ENCODE data around the gene AKT1.
A peak's percentile ranks its signal among the peaks of the same experiment; 100 is the strongest.
"Not testable (repeated sequence)": the region's sequence is repeated elsewhere in the genome, so short reads cannot be mapped to it uniquely, and the experiment has no call there.

AKT1 gene

DNA sequence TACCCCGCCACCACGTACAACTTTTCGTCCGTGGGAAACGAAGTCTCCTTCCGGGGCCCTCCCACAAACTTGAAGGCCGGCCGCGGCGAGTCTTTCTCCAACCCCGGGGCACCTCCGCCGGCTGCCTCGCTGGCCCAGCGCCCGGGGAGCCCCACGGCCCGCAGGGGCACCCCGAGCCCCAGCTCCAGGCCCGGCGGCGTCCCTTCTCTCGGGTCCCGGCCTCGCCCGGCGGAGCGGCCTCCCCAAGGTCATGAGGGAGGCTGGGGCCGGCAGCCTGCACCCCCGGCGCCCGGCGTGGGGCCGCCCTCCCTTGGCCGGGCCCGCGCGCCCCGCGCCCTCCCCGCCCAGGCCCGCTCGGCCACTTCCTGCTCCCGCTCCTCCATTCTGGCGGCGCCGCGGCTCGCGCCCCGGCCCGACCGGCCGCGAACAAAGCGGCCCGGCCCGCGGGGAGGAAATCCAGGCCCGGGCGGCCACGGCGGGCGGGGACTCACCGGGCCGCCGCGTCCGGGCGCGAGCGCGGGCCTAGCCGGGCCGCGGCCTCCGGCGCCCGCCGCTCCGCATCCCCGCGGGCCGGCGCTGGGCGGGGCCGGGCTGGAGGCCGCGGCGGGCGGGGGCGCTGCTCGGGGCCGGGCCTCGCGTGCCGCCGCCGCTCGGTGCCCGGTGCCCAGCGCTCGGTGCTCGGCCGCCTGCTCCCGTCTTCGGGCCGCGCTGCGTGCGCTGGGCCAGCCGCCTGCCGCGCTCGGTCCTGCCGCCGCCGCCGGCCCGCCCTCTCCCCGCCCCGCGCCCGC, at the start of gene AKT1:
TSS of gene AKT1 (minus strand) at position 756 of the 788 bp plus-strand sequence. CDS start 3,105 bp downstream, outside the sequence.
- peak; percentile 47 for DNase-seq

DNA sequence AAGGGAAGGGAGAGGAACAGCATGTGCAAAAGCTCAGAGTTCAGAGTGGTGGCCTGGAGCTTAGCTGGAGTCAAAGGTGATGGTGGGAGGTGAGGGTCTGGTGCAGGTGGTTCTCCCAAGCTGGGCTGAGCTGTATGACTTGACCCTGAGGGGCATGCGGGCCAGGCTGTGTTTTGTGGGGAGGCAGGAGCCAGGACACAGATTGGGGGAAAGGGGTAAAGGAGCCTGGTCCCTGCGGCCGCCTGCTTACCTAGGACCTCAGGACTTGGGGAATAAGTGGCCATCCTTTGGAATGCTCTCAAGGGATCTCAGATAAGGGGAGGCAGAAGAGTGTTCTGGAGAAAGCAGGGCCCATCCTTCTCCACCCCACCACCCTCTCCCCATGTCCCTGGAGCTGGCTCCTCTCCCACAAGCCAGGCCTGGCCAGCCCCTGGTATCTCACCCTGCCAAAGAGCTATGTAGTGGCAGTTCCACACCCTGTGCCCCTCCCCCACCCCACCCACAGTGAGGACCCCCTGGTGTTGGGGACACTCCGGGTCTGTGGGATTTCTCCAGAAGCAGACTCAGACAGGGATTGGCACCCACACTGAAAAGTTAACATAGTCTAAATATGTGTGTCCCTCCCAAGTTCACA, 49.6 kb upstream of the AKT1 start:
- DNase-seq = no peak

DNA sequence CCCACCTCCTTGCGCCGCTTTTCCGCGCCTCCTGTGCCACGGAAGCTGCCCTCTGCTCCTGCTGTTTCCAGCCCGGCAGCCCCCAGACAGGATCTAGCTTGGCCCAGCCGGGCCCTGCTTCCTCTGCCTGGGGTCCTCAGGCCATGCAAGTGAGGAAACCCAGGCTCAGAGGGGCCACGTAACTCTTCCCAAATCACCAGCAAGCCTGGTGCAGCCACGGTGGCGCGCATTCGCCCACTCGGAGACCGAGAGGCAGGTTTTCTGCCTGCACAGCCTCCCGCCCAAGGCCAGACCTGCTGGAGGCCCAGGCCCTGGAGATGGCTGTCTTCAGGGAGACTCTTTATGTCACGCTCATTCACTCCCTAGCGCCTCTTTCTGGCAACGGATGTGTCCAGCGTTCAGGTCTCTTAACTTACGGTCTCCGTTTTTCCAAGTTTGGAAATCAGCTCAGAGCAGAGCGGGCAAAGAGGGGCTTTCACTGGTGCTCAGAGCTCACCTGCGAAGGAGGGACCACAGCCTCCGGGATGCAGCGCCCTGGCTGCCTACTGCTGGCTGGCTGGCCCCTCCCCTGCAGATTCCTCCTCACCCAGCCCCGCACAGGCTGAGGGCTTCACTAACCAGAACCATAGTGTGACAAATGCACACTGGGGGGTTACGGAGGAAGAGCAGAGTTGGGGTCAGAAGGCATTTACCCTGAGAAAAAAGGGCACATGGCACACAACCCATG, 48.9 kb upstream of the AKT1 start:
- DNase-seq = no peak

DNA sequence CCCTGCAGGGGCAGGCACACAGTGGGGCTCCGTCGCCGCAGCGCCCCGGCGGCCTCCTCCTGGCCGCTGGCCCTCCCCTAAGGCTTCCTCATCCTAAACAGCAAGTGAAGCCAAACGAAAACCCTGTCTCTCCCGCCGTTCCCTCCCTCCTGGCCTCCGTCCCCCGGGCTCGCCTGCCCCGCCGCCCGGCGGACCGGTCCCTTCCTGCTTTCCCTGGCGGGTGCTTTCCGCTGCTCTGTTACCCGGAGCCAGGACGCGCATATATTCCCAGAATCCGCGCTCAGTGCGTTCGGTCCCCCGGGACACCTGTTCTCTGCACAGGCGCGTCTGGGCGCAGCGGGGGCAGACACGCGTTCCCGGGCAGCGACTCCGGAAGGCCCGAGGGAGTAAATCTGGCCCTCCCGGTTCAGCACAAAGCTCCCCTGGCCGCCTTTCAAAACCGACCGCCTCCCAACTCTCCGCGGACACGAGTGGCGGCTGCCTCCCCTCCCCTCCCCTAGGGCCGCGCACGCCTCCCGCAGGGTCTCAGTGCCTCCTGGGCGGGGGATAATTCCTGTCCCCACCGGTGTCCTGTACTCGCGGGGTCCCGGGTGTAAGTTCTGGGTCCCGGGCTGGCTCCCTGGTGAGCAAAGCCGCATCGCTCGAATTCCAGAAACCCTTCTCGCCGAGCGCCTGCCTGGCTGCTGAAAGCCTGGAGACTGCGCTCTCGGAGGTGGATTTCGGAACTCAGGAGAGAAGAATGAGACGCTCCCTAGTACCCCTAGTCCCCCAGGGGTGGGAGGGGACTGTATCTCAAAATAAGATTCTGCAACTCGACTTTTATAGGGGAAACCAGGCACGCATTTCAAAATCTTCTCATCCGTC, 48.1 kb upstream of the AKT1 start:
- no peak for DNase-seq

DNA sequence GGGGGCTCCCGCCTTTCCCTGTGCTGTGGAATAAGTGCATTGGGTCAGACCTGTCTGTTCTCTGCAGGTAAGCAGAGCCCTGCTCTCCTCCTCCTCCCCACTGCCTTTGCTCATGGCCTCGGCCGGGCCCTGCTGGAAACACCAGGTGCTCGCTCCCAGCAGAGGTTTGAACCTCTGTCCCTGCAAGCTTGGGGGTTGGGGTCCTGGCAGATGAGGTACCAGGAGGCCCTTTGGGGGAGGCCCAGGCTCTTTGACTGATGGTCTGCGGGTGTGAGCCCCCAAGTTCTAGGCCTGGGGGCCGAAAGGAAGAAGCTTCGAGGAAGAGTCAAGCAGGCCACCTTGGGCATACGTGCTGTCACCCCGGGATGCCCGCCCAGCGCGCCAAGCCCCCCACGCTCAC, 47.5 kb upstream of the AKT1 start:
- DNase-seq = no peak

DNA sequence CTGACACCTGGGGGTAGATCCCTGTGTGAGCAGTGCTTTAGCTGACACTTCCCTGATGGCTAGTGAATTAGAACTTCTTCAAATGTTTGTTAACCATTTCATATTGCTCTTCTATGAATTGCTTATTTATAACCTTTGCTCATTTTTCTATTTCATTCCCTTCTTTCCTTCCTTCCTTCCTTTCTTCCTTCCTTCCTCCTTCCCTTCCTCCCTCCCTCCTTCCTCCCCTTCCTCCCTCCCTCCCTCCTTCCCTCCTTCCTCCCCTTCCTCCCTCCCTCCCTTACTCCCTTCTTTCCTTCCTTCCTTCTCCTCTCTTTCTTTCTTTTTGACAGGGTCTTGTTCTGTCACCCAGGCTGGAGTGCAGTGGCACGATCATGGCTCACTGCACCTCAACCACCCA, 46.2 kb upstream of the AKT1 start:
- DNase-seq = no peak

DNA sequence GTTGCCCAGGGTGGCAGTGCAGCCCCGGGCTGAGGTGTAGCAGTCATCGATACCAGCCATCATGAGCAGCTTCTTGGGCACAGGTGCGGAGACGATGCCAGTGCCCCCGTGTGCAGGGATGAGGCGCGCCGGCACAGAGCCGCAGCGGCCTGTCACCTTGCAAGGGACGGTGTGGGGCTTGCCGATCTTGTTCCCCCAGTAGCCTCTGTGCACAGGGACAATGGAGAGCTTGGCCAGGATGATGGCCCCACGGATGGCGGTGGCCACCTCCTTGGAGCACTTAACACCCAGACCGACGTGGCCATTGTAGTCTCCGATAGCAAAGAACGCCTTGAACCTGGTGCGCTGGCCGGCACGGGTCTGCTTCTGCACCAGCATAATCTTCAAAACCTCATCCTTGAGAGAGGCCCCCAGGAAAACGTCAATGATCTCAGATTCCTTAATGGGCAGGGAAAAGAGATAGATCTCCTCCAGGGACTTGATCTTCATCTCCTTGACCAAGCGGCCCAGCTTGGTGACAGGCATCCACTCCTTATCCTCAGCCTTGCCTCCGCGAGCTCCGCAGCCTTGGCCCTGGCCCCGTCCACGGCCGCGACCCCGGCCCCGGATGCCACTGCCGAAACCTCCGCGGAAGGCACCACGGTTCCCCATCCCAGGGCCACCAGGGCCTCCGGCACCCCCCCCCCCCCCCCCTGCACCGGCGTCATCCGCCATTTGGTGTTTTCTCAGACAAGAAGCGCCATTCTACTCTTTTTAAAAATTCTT, 40.8 kb upstream of the AKT1 start:
- not testable (repeated sequence) for DNase-seq

DNA sequence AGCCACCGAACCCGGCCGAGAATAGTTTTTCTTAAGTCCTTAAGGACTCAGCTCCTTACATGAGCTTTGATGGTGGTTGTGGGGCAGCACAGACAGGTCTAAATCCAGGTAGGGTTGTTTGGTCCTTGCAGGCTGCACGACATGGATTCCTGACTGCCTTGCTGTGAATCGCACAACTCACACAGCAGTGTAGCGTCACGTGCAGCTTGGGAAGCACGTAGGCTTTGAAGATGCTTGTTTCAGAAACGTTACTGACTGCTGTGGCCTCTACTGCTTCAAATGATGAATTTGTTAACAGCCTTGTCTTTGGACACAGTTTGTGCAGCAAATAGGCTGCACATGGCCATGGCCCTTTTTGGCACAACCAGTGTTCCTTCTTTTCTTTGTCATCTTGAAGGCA, 35.2 kb upstream of the AKT1 start:
- DNase-seq = no peak

DNA sequence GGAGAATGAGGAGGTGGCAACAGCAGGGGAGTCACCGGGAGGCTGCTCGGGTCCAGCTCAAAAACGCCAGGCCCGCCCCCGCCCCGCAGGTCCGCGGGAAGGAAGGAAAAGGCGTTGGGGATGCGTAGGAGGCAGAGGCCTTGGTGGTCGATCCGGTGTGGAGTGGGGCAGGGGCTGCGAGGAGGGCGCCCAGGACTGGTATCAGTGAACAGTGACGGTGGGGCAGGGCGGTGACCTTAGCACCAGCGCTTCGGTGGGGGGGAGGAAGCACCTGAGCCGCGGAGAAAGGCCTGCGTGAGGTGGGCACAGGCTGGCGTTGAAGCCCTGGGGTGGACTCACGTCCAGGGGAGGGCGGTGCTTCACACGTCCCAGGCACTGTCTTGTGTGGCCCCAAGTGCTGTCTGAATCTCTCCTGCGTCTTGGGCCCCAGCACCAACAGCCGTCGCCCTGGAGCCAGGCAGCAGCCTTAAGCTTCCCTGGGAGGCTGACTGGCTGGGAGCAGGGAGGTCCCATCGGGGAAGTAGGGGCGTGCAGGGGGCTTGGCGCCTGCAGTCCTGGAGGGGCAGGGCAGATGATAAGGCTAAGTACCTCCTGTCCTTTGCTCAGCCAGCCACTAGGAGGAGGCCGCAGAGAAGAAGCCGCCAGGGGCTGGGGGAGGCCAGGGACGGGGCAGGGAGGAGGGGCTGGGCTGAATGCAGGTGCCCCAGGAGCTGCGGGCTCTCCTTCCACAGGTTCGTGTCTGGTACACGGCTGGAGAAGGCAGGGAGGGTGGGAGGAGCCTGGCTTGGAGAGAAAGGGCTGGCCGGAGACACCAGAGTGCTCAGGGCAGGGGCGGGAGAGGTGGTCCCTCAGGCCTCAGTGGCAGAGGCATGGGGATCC, 31.9 kb upstream of the AKT1 start:
- peak; percentile 70 for DNase-seq

DNA sequence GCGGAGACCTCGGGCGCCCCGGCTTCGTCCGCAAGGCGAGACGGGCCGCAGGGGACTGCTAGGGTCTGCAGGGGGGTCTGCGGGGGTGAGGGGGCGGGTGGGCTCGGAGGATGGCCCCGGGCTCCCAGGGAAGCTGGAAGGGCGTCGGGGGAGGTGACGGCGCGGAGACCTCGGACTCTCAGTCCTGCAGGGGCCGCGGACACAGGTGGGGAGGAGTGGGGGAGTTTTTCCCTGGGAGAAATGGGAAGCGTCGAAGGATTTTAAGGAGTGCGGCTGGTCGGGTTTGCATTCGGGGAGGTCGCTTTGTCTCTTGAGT, 31.3 kb upstream of the AKT1 start:
- no peak for DNase-seq

DNA sequence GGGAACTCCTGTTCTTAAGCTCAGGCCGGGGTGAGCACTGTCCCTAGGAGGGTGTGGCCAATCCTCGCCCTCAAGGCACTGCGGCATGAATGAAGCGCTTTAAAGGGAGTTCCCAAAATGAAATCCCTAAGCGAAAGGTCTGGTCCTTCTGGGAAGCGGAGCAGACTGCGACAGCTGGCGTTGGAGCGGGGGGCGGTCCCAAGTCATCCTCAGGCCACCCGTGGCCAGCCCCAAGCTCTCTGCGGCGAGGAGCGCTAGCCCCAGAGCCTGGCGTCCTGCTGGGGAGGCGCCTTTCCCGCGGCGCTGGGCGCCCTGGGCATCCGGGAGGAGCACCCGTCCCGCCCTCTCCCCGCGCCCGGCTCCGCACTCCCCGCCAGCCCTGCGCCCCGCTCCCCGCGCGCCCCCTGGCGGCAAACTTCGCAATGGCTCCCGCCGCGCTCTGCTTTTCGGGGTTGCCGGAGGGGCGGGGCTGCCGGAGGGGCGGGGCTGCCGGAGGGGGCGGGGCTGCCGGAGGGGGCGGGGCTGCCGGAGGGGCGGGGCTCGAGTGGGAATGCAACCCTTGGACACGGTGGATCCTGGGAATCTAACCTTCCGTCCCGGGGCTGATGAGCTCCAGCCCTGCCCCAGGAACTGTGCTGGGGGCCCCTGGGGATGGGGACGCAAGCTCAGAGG, 30.8 kb upstream of the AKT1 start:
- peak; percentile 95 for DNase-seq

DNA sequence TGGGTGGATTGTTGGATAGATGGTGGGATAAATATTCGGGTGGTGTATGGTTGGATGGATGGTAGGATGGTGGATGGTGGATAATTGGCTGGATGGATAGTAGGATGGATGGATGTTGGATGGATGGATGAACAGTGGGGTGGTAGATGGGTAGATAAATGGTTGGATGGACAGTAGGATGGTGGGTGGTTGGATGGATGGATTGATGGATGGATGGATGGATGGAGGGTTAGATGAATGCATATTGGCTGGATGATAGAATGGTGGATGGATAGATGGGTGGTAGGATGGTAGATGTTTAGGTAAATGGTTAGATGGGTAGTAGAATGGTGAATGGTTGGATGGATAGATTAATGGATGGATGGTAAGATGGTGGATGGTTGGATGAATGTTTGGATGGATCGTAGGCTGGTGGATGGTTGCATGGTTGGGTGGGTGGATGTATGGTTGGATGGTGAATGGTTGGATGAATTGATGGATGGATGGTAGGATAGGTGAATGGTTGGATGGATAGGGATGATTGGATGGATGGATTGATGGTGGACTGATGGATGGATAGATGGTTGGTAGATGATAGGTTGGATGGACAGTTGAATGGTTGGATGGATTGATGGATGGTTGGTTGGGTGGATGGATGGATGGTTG, 28.9 kb upstream of the AKT1 start:
- no peak for DNase-seq

DNA sequence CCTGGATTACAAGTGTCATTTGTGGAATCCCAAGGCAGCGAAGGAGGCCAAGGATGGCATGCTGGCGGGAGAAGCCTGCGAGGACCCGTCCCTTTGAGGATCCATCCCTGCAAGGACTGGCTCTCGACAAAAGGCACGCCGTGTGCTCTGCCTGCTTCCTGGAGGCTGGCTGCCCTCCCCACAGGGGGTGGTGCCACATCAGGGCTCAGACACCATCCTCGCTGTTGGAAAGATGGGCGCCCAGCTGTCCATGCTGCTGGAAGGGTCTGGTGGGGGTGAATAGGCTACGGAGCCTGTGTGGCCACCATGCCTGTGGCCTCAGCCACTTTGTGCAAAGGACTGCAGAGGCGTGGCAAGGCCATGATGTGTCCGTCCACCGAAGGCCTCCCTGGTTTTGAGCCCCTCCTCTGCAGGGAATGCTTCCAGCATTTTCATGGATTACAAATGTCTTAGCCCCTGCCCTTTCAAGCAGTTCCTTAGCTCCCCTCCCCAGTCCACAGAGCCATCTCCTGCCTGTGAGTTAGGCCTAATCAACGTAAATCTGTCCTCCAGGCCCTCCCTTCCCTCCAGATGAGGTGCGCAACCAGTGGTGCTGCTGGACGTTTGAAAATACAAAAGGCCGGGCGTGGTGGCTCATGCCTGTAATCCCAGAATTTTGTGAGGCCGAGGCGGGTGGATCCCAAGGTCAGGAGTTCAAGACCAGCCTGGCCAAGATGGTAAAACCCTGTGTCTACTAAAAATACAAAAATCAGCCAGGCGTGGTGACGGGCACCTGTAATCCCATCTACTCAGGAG, 27.5 kb upstream of the AKT1 start:
- DNase-seq = no peak

DNA sequence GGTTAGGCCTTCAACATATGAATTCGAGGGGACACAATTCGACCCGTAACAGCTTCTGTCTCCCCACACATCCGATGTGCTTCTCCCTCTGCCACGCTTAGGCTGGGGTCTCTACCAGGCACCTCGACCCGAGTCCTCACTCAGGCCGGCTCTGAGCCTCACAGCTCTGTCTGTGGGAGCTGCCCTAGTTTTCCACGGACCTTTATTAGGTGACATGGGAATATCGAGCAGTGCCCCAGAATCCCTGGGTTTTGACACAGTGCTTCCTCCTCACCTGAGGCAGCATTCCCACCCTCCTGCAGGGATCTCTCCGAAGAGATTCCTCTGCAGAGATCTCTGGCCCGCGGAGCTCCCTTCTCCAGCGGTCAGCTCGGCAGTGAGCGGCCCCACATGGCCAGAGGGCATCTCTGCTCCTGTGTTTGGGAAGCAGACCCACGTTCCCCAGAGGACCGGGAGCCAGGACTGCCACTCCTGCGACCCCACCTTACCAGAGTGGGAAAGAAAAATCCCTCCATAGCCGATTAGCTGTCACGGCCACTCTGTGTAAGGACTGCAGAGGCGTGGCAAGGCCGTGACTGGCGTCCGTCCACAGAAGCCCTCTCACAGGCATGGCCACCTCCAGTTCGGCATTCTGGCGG, 26.5 kb upstream of the AKT1 start:
- no peak for DNase-seq

DNA sequence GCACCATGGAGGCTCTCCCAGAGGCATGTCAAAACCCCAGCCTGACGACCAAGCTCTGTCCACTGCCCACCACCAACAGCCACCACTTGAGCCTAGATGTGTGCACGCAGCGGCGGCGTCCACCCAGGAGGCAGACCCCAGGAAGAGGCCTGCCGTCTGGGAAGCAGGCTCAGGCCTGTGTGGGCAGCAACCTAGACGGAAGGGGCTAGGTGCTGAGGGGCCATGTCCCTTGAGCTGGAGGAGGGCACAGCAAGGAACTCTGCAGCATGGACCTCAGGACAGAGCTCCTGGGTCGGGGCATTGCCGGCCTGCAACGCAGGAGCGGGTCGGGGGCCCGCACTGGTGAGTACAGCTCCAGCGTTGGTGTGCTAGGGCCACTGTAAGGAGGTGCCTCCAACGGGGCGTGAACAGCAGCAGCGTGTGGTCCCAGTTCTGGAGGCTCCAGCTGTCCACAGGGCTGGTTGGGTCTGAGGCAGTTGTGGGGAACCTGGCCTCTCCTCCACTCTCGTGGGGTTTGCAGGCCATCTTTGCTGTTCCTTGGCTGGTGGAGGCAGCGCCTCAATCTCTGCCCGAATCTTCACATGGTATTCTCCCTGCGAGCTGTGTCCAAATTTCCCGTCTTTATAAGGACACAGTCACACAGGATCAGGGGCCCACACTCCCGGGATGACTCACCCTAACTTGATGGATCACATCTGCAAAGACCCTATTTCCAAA, 25.8 kb upstream of the AKT1 start:
- no peak for DNase-seq

DNA sequence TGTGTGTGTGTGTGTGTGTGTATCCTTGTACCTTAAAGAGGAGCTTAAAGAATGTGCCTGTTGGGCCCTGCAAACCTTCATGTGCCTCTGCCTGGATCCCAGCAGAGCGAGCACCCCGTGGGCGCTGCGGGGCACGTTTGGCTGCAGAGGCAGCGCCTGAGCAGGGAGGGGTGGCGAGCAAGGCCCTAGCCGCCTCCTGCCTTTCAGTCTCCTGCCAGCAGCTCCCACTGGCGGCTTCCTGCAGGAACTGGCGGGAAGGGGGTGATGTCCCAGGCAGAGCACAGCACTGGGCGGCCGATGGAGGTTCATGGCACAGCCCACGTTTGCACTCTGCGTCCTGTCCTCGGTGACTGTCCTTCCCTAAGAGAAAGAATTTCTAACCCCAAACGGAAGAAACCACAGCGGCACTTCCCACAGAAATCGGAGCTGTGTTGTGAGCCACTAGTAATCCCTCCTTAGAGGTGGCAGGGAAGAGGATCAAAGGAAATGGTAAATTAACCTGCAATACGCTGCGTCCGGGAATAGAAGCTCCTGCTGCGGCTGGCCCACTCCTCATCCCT, 25.2 kb upstream of the AKT1 start:
- DNase-seq = no peak

DNA sequence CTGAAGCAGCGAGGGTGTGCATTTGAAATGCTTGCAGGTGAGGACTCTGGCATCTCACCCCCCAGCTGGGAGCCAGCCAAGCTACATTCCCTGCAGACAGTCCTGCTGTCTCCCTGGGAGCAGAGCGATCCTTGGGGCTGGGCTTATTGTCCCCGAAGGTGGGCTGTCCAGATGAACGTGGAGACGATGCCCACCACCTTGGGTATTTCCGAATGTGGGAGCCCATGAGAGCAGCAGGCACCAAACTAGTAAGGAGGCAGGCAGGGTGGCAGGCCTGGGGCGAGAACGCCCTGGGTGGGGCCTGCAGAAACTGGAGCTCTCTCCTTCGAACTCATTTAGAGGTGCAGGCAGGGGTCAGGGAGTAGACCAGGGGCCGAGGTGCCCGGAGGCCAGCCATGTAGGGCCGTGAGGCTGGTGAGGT, 23.8 kb upstream of the AKT1 start:
- DNase-seq = no peak

DNA sequence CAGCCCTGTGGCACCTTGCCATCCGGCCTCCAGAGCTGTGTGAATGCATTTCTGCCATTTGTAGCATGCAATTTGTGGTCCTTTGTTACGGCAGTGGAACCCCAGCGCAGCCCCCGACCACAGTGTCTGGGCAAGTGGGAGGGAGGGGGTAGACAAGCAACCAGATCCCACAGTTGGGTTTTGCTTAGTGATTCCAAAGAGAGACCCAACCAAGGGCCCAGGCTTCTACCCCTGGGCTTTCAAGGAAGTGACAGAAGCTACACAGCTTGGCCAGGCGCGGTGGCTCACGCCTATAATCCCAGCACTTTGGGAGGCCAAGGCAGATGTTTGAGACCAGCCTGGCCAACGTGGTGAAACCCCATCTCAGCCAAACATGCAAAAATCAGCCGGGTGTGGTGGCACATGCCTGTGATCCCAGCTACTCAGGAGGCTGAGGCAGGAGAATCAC, 23.2 kb upstream of the AKT1 start:
- DNase-seq = no peak

Measured in stimulated activated CD4-positive, alpha-beta T cell treated with anti-CD3 and anti-CD28 coated beads, Interleukin-15, amount 100 ng/mL, for 24 hours (primary cell).